H9 (cell line): Measurements from ENCODE around the gene DNAJA2. TPM values are rescaled to one million over a fixed set of nuclear protein-coding genes. Genes with fewer than 3 reads are reported as not detected.

Experiments
- DNase-seq: peaks from one replicate; pipeline ENCODE4 v3.0.0-alpha.2; 2017
- H2AFZ ChIP-seq: one replicate; pipeline ENCODE4 v1.6.1; 2013; ENCODE audit warnings: mild to moderate bottlenecking, low read length, control low read depth, moderate library complexity
- H2AK5ac ChIP-seq: 2 replicates; pipeline ENCODE4 v1.6.1; 2013; ENCODE audit warnings: low read length, control low read depth, mixed read lengths; ENCODE audit not compliant: insufficient read length
- H2BK120ac ChIP-seq: one replicate; pipeline ENCODE4 v1.6.1; 2013; ENCODE audit warnings: low read depth, mild to moderate bottlenecking, low read length, control low read depth, inconsistent platforms; ENCODE audit not compliant: poor library complexity, severe bottlenecking
- H2BK12ac ChIP-seq: 2 replicates; pipeline ENCODE4 v1.6.1; 2013; ENCODE audit warnings: low read length, control low read depth, mixed read lengths, low read depth; ENCODE audit not compliant: insufficient read length
- H2BK15ac ChIP-seq: 2 replicates; pipeline ENCODE4 v1.6.1; 2013; ENCODE audit warnings: low read depth, low read length, control low read depth
- H2BK20ac ChIP-seq: one replicate; pipeline ENCODE4 v1.6.1; 2013; ENCODE audit warnings: low read depth, mild to moderate bottlenecking, low read length, control low read depth, inconsistent platforms; ENCODE audit not compliant: poor library complexity, severe bottlenecking
- H2BK5ac ChIP-seq: 2 replicates; pipeline ENCODE4 v1.6.1; 2013; ENCODE audit warnings: low read length, control low read depth, mixed read lengths; ENCODE audit not compliant: insufficient read length
- H3K14ac ChIP-seq: 2 replicates; pipeline ENCODE4 v1.6.1; 2013; ENCODE audit warnings: low read length, control low read depth; ENCODE audit not compliant: insufficient read depth
- H3K18ac ChIP-seq: 2 replicates; pipeline ENCODE4 v1.6.1; 2013; ENCODE audit warnings: low read depth, mild to moderate bottlenecking, mixed read lengths, low read length, control low read depth; ENCODE audit not compliant: insufficient read length
- H3K23ac ChIP-seq: 2 replicates; pipeline ENCODE4 v1.6.1; 2013; ENCODE audit warnings: low read length, control low read depth, mixed read lengths, low read depth; ENCODE audit not compliant: insufficient read length
- H3K23me2 ChIP-seq: 2 replicates; pipeline ENCODE4 v1.6.1; 2013; ENCODE audit warnings: low read depth, mild to moderate bottlenecking, mixed read lengths, low read length, control low read depth; ENCODE audit not compliant: insufficient read length, poor library complexity, severe bottlenecking
- H3K27ac ChIP-seq: 2 replicates; pipeline ENCODE4 v1.5.1; 2013; ENCODE audit warnings: low read length, control low read depth, mixed read lengths, low read depth; ENCODE audit not compliant: insufficient read length
- H3K27me3 ChIP-seq: 2 replicates; pipeline ENCODE4 v1.6.1; 2013; ENCODE audit warnings: low read length, control low read depth, inconsistent platforms; ENCODE audit not compliant: insufficient read depth
- H3K4ac ChIP-seq: 2 replicates; pipeline ENCODE4 v1.6.1; 2013; ENCODE audit warnings: low read depth, mild to moderate bottlenecking, control low read depth, inconsistent platforms, low read length, moderate library complexity
- H3K4me1 ChIP-seq: 2 replicates; pipeline ENCODE4 v1.6.1; 2013; ENCODE audit warnings: low read length, control low read depth, inconsistent platforms; ENCODE audit not compliant: insufficient read depth
- H3K4me2 ChIP-seq: 2 replicates; pipeline ENCODE4 v1.6.1; 2013; ENCODE audit warnings: low read length, control low read depth, mixed read lengths; ENCODE audit not compliant: insufficient read length, insufficient read depth
- H3K56ac ChIP-seq: 2 replicates; pipeline ENCODE4 v1.6.1; 2013; ENCODE audit warnings: low read depth, mild to moderate bottlenecking, mixed read lengths, low read length, control low read depth; ENCODE audit not compliant: insufficient read length
- H3K79me1 ChIP-seq: 2 replicates; pipeline ENCODE4 v1.6.1; 2013; ENCODE audit warnings: low read depth, mild to moderate bottlenecking, moderate library complexity, low read length, control low read depth, inconsistent platforms; ENCODE audit not compliant: insufficient read depth, poor library complexity, severe bottlenecking
- H3K79me2 ChIP-seq: 2 replicates; pipeline ENCODE4 v1.6.1; 2013; ENCODE audit warnings: low read length, control low read depth, inconsistent platforms; ENCODE audit not compliant: insufficient read depth
- H3K9ac ChIP-seq: 2 replicates; pipeline ENCODE4 v1.6.1; 2013; ENCODE audit warnings: low read length, control low read depth, mixed read lengths; ENCODE audit not compliant: insufficient read length; ENCODE audit errors: extremely low read depth
- H3K9me3 ChIP-seq: one replicate; pipeline ENCODE4 v1.6.1; 2013; ENCODE audit warnings: low read depth, low read length, inconsistent platforms; ENCODE audit not compliant: control insufficient read depth
- H3T11ph ChIP-seq: one replicate; pipeline ENCODE4 v1.6.1; 2013; ENCODE audit warnings: mild to moderate bottlenecking, low read length, control low read depth, inconsistent platforms
- H4K20me1 ChIP-seq: one replicate; pipeline ENCODE4 v1.6.1; 2013; ENCODE audit not compliant: control insufficient read depth, insufficient read length, insufficient read depth
- H4K5ac ChIP-seq: 2 replicates; pipeline ENCODE4 v1.6.1; 2013; ENCODE audit warnings: low read depth, mild to moderate bottlenecking, mixed read lengths, low read length, control low read depth; ENCODE audit not compliant: insufficient read length
- H4K8ac ChIP-seq: replicated peaks from 2 replicates; pipeline ENCODE4 v1.6.1; 2013; ENCODE audit warnings: low read length, control low read depth, mixed read lengths, low read depth; ENCODE audit not compliant: insufficient read length
- H4K91ac ChIP-seq: 2 replicates; pipeline ENCODE4 v1.6.1; 2013; ENCODE audit warnings: low read depth, mild to moderate bottlenecking, moderate library complexity, mixed read lengths, low read length, control low read depth; ENCODE audit not compliant: insufficient read length
- H3K27ac Mint-ChIP-seq, 3 experiments: 2 replicates in 2 of 3; 3 replicates in 1 of 3; pipeline ENCODE4 v1.8.0; 2020 to 2021; ENCODE audit warnings: mixed read lengths in 3 of 3, mild to moderate bottlenecking in 1 of 3, moderate library complexity in 1 of 3
- H3K27me3 Mint-ChIP-seq: 2 replicates; pipeline ENCODE4 v1.8.0; 2021; ENCODE audit warnings: low read depth, mild to moderate bottlenecking, moderate library complexity, mixed read lengths
- H3K36me3 Mint-ChIP-seq, 3 experiments: 2 replicates in 2 of 3; 3 replicates in 1 of 3; pipeline ENCODE4 v1.8.0; 2020 to 2021; ENCODE audit warnings: low read depth in 3 of 3, mixed read lengths in 3 of 3; ENCODE audit not compliant: insufficient read depth in 1 of 3
- H3K4me1 Mint-ChIP-seq, 2 experiments: 2 replicates each; pipeline ENCODE4 v1.8.0; 2020; ENCODE audit warnings: mixed read lengths in 2 of 2
- H3K4me3 Mint-ChIP-seq, 2 experiments: 2 replicates in 1 of 2; 3 replicates in 1 of 2; pipeline ENCODE4 v1.8.0; 2020 to 2021; ENCODE audit warnings: mild to moderate bottlenecking in 2 of 2, mixed read lengths in 2 of 2, moderate library complexity in 1 of 2
- H3K9me3 Mint-ChIP-seq, 2 experiments: 2 replicates in 1 of 2; 3 replicates in 1 of 2; pipeline ENCODE4 v1.8.0; 2020; ENCODE audit warnings: mild to moderate bottlenecking in 2 of 2, mixed read lengths in 2 of 2, moderate library complexity in 1 of 2
- CTCF ChIP-seq: fragments of 200-600 bp; sonication (generic); conservative IDR thresholded peaks from 3 replicates; pipeline ENCODE4 v1.8.0; 2021; ENCODE audit warnings: antibody characterized with exemption, mild to moderate bottlenecking
- WGBS: extraction: QIAGEN DNeasy Blood & Tissue Kit; methylation state at CpG from one replicate; pipeline ENCODE4 v1.1.7; 2013; ENCODE audit warnings: missing lambda C conversion rate, low lambda C conversion rate, mixed read lengths; ENCODE audit not compliant: insufficient read length; ENCODE audit errors: extremely low coverage; 5-methylcytosine and 5-hydroxymethylcytosine counted together
- total RNA-seq: library from RNA; stranded (reverse); gene quantifications from 2 replicates; pipeline ENCODE4 v1.2.1, GENCODE V29; 2021

The DNAJA2 gene
- total RNA-seq, 1 experiment from 2014 or later = 102 TPM

GRCh38 chr16:46986438-46986837, 13.0 kb upstream of the DNAJA2 start:
- Histone ChIP-seq H2BK15ac (no peak overlapping the region), H3K79me1 (no peaks in the 10 kb centered on the region), H2AK5ac (no peak overlapping the region), H3K27ac (no peak overlapping the region), H4K8ac (no peak overlapping the region), H4K20me1 (no peaks in the 10 kb centered on the region), H3K23ac (no peak overlapping the region), H3K79me2 (no peaks in the 10 kb centered on the region), H3K9ac (no peak overlapping the region), H3K18ac (no peak overlapping the region), H3K4me1 (no peaks in the 10 kb centered on the region), H3K4ac (no peak overlapping the region), H2AFZ (no peak overlapping the region), H3K56ac (no peak overlapping the region), H4K5ac (no peak overlapping the region), H3K23me2 (no peaks in the 10 kb centered on the region), H2BK12ac (no peak overlapping the region), H3K4me2 (no peak overlapping the region), H2BK5ac (no peak overlapping the region), H2BK120ac (no peak overlapping the region), H3K27me3 (no peaks in the 10 kb centered on the region), H2BK20ac (no peak overlapping the region), H3K9me3 (no peaks in the 10 kb centered on the region), H3K14ac (no peak overlapping the region), H4K91ac (no peak overlapping the region), H3T11ph (no peak overlapping the region)
- Mint-ChIP-seq H3K4me1 (no peaks in the 10 kb centered on the region), H3K27ac (no peak overlapping the region), H3K4me3 (no peak overlapping the region), H3K9me3 (peaks cover under 1 to 3% of the 10 kb centered on the region in 2 experiments; a peak in 3 of 5 replicates), H3K36me3 (peaks cover 0 to 2% (median 1%) of the 10 kb centered on the region in 3 experiments; a peak in 3 of 7 replicates), H3K27me3 (no peaks in the 10 kb centered on the region)
- DNase-seq = no peak
- no CpG with 5 or more reads among the region's 3 CpGs for WGBS
- no peak for TF ChIP-seq CTCF
